ENCODE results near the gene OSBPL8.

OSBPL8 gene

GRCh38 chr12:76303989-76304460 lies 255.5 kb downstream of the OSBPL8 start:
- TF ChIP-seq EZH2 (IDR thresholded peaks at IDR 0.05; ENCODE audit: borderline replicate concordance, low read length) (no peak), CTCF (IDR thresholded peaks at IDR 0.05; ENCODE audit: low read length) (no peak)
- Histone ChIP-seq H3K27me3 (ENCODE audit: insufficient read depth, low read length) (no peaks in the 10 kb centered on the region), H3F3A (ENCODE audit: insufficient read depth, low read length) (no peaks in the 10 kb centered on the region), H3K27ac (ENCODE audit: low read depth, low read length, poor library complexity, severe bottlenecking) (no peak overlapping the region), H3K36me3 (ENCODE audit: insufficient read depth, low read length) (no peaks in the 10 kb centered on the region), H4K20me1 (ENCODE audit: insufficient read depth, low read length) (no peaks in the 10 kb centered on the region), H3K4me1 (ENCODE audit: insufficient read depth, low read length, severe bottlenecking) (no peaks in the 10 kb centered on the region), H3K4me2 (ENCODE audit: low read length) (no peak overlapping the region; the same call in 1 of the 2 replicates), H3K4me3 (ENCODE audit: low read depth, low read length, poor library complexity, severe bottlenecking) (no peak overlapping the region), H3K9me2 (ENCODE audit: low read depth, low read length) (no peaks in the 10 kb centered on the region), H3K9ac (ENCODE audit: low read length) (no peak overlapping the region), H2AFZ (ENCODE audit: low read length) (no peak overlapping the region), H3K9me3 (ENCODE audit: low read length) (no peaks in the 10 kb centered on the region), H3K79me2 (ENCODE audit: insufficient read depth, low read length) (no peaks in the 10 kb centered on the region)

GRCh38 chr12:76303365-76303764 lies 256.2 kb downstream of the OSBPL8 start:
- no peak overlapping the region for H3K27ac ChIP-seq (ENCODE audit: low read depth, low read length, poor library complexity, severe bottlenecking)
- H3F3A ChIP-seq (ENCODE audit: insufficient read depth, low read length): no peaks in the 10 kb centered on the region
- no peak overlapping the region for H3K4me2 ChIP-seq (ENCODE audit: low read length)
- H3K36me3 ChIP-seq (ENCODE audit: insufficient read depth, low read length): no peaks in the 10 kb centered on the region
- no peaks in the 10 kb centered on the region for H3K9me2 ChIP-seq (ENCODE audit: low read depth, low read length)
- no peak for TF ChIP-seq EZH2 (IDR thresholded peaks at IDR 0.05; ENCODE audit: borderline replicate concordance, low read length)
- no peak for TF ChIP-seq CTCF (IDR thresholded peaks at IDR 0.05; ENCODE audit: low read length)
- no peak overlapping the region for H3K9ac ChIP-seq (ENCODE audit: low read length)
- no peak overlapping the region for H3K4me3 ChIP-seq (ENCODE audit: low read depth, low read length, poor library complexity, severe bottlenecking)
- H3K79me2 ChIP-seq (ENCODE audit: insufficient read depth, low read length): no peaks in the 10 kb centered on the region
- H2AFZ ChIP-seq (ENCODE audit: low read length): no peak overlapping the region
- no peaks in the 10 kb centered on the region for H3K27me3 ChIP-seq (ENCODE audit: insufficient read depth, low read length)
- H4K20me1 ChIP-seq (ENCODE audit: insufficient read depth, low read length): no peaks in the 10 kb centered on the region
- no peaks in the 10 kb centered on the region for H3K4me1 ChIP-seq (ENCODE audit: insufficient read depth, low read length, severe bottlenecking)
- H3K9me3 ChIP-seq (ENCODE audit: low read length): no peaks in the 10 kb centered on the region
